Smooth muscle cell (in vitro differentiated cells): Measurements from ENCODE around the gene SLC6A11. TPM values are rescaled to one million over a fixed set of nuclear protein-coding genes. Genes with fewer than 3 reads are reported as not detected.

Experiments used
- DNase-seq: peaks from one replicate; lab custom pipeline; 2025; ENCODE audit not compliant: unreplicated experiment; lab: John Stamatoyannopoulos, UW
- H2AFZ ChIP-seq: fragments of 200-600 bp; sonication (generic); 2 replicates; pipeline ENCODE4 v1.6.0; 2016; ENCODE audit warnings: antibody characterized with exemption, low read depth, mild to moderate bottlenecking
- H3F3A ChIP-seq: fragments of 200-600 bp; sonication (generic); 2 replicates; pipeline ENCODE4 v1.6.0; 2017; ENCODE audit warnings: antibody characterized with exemption, low read depth
- H3K27ac ChIP-seq: fragments of 200-600 bp; sonication (generic); 2 replicates; pipeline ENCODE4 v1.5.1; 2016; ENCODE audit warnings: low read depth, mild to moderate bottlenecking
- H3K27me3 ChIP-seq: fragments of 200-600 bp; sonication (generic); 2 replicates; pipeline ENCODE4 v1.6.1; 2016; ENCODE audit warnings: low read depth, mild to moderate bottlenecking
- H3K36me3 ChIP-seq: fragments of 200-600 bp; sonication (generic); 2 replicates; pipeline ENCODE4 v1.5.1; 2016; ENCODE audit warnings: low read depth
- H3K4me1 ChIP-seq: fragments of 200-600 bp; sonication (generic); 2 replicates; pipeline ENCODE4 v1.5.1; 2016; ENCODE audit warnings: low read depth
- H3K4me2 ChIP-seq: fragments of 200-600 bp; sonication (generic); 2 replicates; pipeline ENCODE4 v1.6.0; 2016; ENCODE audit warnings: mild to moderate bottlenecking
- H3K4me3 ChIP-seq: fragments of 200-600 bp; sonication (generic); 2 replicates; pipeline ENCODE4 v1.5.1; 2016; ENCODE audit warnings: mild to moderate bottlenecking
- H3K79me2 ChIP-seq: fragments of 200-600 bp; sonication (generic); 2 replicates; pipeline ENCODE4 v1.6.0; 2016; ENCODE audit warnings: low read depth, mild to moderate bottlenecking
- H3K9ac ChIP-seq: fragments of 200-600 bp; sonication (generic); 2 replicates; pipeline ENCODE4 v1.6.0; 2016; ENCODE audit warnings: low read depth
- H3K9me3 ChIP-seq: fragments of 200-600 bp; sonication (generic); replicated peaks from 2 replicates; pipeline ENCODE4 v1.5.1; 2016; ENCODE audit warnings: low read depth
- H4K20me1 ChIP-seq: fragments of 200-600 bp; sonication (generic); 2 replicates; pipeline ENCODE4 v1.6.0; 2016; ENCODE audit warnings: low read depth
- CTCF ChIP-seq: fragments of 200-600 bp; sonication (generic); IDR thresholded peaks from 2 replicates; pipeline ENCODE4 v1.5.1; 2017; ENCODE audit warnings: borderline replicate concordance, mild to moderate bottlenecking, antibody characterized with exemption; ENCODE audit not compliant: insufficient read depth, poor library complexity, severe bottlenecking
- WGBS: methylation state at CpG from one replicate; pipeline ENCODE4 v1.1.7; 2016; ENCODE audit warnings: low lambda C conversion rate; 5-methylcytosine and 5-hydroxymethylcytosine counted together
- polyA plus RNA-seq: library from polyadenylated mRNA; unstranded; fragments of >200 nt; fragmentation: Nextera tagmentation; extraction: Ambion mirVana; gene quantifications from 2 replicates; pipeline ENCODE4 v1.2.1, GENCODE V29; 2016
- total RNA-seq: library from RNA; depleted of rRNA; stranded (reverse); fragments of >200 nt; gene quantifications from 2 replicates; pipeline ENCODE4 v1.2.3, GENCODE V29; 2014

The SLC6A11 gene
- total RNA-seq (not detected in 2 replicates), polyA plus RNA-seq (not detected in 2 replicates)

DNA sequence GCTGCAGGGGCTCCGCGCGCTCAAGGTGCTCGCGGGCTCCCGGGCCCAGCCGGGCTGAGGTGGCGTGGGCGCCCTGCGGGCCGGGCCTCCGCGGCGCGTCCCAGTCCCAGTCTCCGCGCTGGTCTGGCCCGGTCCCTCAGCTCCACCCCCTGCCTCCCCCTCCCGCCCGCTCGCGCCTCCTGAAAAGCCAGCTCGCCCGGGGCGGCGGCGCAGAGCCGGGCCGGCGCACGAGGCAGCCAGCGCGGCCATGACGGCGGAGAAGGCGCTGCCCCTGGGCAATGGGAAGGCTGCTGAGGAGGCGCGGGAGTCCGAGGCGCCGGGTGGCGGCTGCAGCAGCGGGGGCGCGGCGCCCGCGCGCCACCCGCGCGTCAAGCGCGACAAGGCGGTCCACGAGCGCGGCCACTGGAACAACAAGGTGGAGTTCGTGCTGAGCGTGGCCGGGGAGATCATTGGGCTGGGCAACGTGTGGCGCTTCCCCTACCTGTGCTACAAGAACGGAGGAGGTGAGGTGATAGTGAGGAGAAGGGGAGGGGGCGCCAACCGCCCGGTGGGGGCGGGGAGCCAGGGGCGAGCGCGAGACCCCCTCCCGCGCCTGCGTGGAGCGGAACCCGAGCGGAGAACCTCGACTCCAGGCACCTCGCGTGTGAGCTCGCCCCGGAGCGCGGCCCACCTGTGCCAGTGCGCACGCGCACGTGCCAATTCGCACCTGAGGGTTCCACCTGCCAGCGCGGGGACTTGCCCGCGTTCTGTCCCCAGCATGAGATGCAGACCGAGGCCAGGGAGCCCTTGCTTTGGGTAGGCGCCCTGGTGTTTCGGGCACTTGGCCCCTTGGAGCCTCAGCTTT lies at the start of gene SLC6A11:
SLC6A11 (plus strand) TSS at position 210 of the 844 bp plus-strand sequence; CDS start at position 248, 38 bp downstream.
- Histone ChIP-seq H3K9ac (no peak within 1 kb of the TSS), H3K27ac (no peak within 1 kb of the TSS), H2AFZ (no peak within 1 kb of the TSS), H3K4me1 (no peaks in the 10 kb centered on the region), H3K36me3 (no peaks in the 10 kb centered on the region), H3K9me3 (no peaks in the 10 kb centered on the region), H3K79me2 (no peaks in the 10 kb centered on the region), H3K4me2 (peak within 1 kb of the TSS; percentile 81), H3K4me3 (peak within 1 kb of the TSS; percentile 38), H3F3A (no peaks in the 10 kb centered on the region), H4K20me1 (no peaks in the 10 kb centered on the region), H3K27me3 (peaks cover 79% of the 10 kb centered on the region)
- no peak for TF ChIP-seq CTCF
- DNase-seq = no peak
- 8% methylated on average over 61 of the region's 96 CpGs for WGBS

DNA sequence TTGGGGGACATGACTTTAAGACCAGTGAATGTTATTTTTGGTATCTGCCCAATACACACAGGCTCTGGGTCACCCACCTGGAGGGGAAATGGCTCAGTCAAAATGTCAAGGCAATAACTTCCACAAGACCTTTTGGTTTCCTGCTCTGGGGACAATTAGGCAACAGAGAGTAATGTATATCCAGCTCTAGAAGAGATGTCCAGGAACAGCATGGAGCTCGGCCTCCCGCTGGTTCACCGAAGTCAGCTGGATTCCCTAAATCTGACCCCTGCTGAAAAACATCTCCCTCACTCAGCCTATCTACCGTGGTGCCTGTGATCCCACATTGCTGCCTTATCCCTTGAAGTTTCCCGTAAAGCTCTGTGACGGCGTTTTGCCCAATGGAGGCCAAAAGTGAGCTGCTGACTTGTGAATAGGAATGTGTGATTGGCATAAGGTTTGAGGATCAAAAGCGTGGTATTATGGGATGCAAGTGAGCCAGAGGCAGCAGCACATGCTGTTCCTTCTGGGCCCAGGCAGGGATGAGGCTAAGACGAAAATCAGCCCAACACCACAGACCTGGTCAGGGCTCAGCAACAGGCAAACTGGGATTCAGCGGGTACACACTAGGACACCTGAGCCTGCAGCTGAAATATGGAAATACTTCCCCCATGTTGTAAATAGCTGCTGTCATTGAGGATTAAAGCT lies 47.2 kb upstream of the SLC6A11 start:
- Histone ChIP-seq H3K27me3 (peaks cover 5% of the 10 kb centered on the region), H3K4me3 (no peak overlapping the region), H4K20me1 (no peaks in the 10 kb centered on the region), H3K4me2 (no peak overlapping the region), H3K9ac (no peak overlapping the region), H2AFZ (no peak overlapping the region), H3K27ac (no peak overlapping the region), H3F3A (no peaks in the 10 kb centered on the region), H3K4me1 (no peaks in the 10 kb centered on the region), H3K9me3 (no peaks in the 10 kb centered on the region), H3K79me2 (no peaks in the 10 kb centered on the region), H3K36me3 (no peaks in the 10 kb centered on the region)
- DNase-seq = no peak
- TF ChIP-seq CTCF = no peak
- 83% methylated on average over 10 of the region's 10 CpGs for WGBS

GRCh38 chr3:10770547-10770946 lies 45.5 kb upstream of the SLC6A11 start:
- H3F3A ChIP-seq = no peaks in the 10 kb centered on the region

More at GRCh38 chr3:10770547-10770946, 45.5 kb upstream of the SLC6A11 start:
- Histone ChIP-seq H3K4me2 (no peak overlapping the region), H3K9ac (no peak overlapping the region), H2AFZ (no peak overlapping the region), H3K27ac (no peak overlapping the region), H3K79me2 (no peaks in the 10 kb centered on the region), H3K4me3 (no peak overlapping the region), H3K36me3 (no peaks in the 10 kb centered on the region), H3K9me3 (no peaks in the 10 kb centered on the region), H3K27me3 (peaks cover 14% of the 10 kb centered on the region), H3K4me1 (no peaks in the 10 kb centered on the region), H4K20me1 (no peaks in the 10 kb centered on the region)
- WGBS = 89% methylated on average over 11 of the region's 11 CpGs
- no peak for DNase-seq
- TF ChIP-seq CTCF = no peak
